ENCODE data around the gene RTN3.

Gene RTN3

GRCh38 chr11:63745304-63746170 lies 64.2 kb downstream of the RTN3 start:
- DNase-seq (ENCODE audit: low read depth) = no peak

GRCh38 chr11:63747011-63747410 lies 65.7 kb downstream of the RTN3 start:
- no peak for DNase-seq (ENCODE audit: low read depth)

GRCh38 chr11:63749624-63750023 lies 68.3 kb downstream of the RTN3 start:
- DNase-seq (ENCODE audit: low read depth) = no peak

GRCh38 chr11:63756919-63757761 lies 75.8 kb downstream of the RTN3 start:
- DNase-seq (ENCODE audit: low read depth) = no peak

- DNase-seq (ENCODE audit: low read depth) = no peak
These were observed 79.3 kb downstream of the RTN3 start for GRCh38 chr11:63760487-63761079.

- no peak for DNase-seq (ENCODE audit: low read depth)
These were observed 79.9 kb downstream of the RTN3 start for GRCh38 chr11:63761188-63761587.

GRCh38 chr11:63761931-63762653 lies 80.8 kb downstream of the RTN3 start:
- no peak for DNase-seq (ENCODE audit: low read depth)

- no peak for DNase-seq (ENCODE audit: low read depth)
These were observed 81.6 kb downstream of the RTN3 start for GRCh38 chr11:63762654-63763495.

GRCh38 chr11:63763496-63764339 lies 82.4 kb downstream of the RTN3 start:
- no peak for DNase-seq (ENCODE audit: low read depth)

GRCh38 chr11:63764340-63764678 lies 83.0 kb downstream of the RTN3 start:
- DNase-seq (ENCODE audit: low read depth) = no peak

- DNase-seq (ENCODE audit: low read depth) = no peak
These were observed 83.7 kb downstream of the RTN3 start for GRCh38 chr11:63764679-63765647.

- no peak for DNase-seq (ENCODE audit: low read depth)
These were observed 84.5 kb downstream of the RTN3 start for GRCh38 chr11:63765688-63766241.

GRCh38 chr11:63766531-63767235 lies 85.4 kb downstream of the RTN3 start:
- no peak for DNase-seq (ENCODE audit: low read depth)

GRCh38 chr11:63767267-63767564 lies 85.9 kb downstream of the RTN3 start:
- no peak for DNase-seq (ENCODE audit: low read depth)

GRCh38 chr11:63767565-63768236 lies 86.4 kb downstream of the RTN3 start:
- no peak for DNase-seq (ENCODE audit: low read depth)

- peak; percentile 48 for DNase-seq (ENCODE audit: low read depth)
These were observed 87.1 kb downstream of the RTN3 start, which contains the start of gene ZFTA for GRCh38 chr11:63768237-63769041. Gene ZFTA, minus strand, starts transcription at chr11:63768775. Its CDS starts 153 bp downstream, at chr11:63768622.

Data from activated T-cell treated with anti-CD3 and anti-CD28 coated beads for 24 hours (primary cell).